Activated CD4-positive, alpha-beta T cell treated with anti-CD3 and anti-CD28 coated beads, Interleukin-2, amount 50 U/mL, for 1 hour (primary cell): ENCODE results near the gene UGT2B7.
"Not testable (repeated sequence)": the region's sequence is repeated elsewhere in the genome, so short reads cannot be mapped to it uniquely, and the experiment has no call there.

Source experiments
- DNase-seq: peaks from one replicate; pipeline ENCODE4 v3.0.0-alpha.2; 2020

UGT2B7 gene

GRCh38 chr4:69096111-69096656, at the start of gene UGT2B7:
Gene UGT2B7, plus strand, starts transcription at chr4:69096474. Its CDS starts 47 bp downstream, at chr4:69096521.
- no peak for DNase-seq

- DNase-seq, result no peak
These were observed 46.4 kb upstream of the UGT2B7 start for GRCh38 chr4:69049860-69050259.

GRCh38 chr4:69050853-69051575, 45.3 kb upstream of the UGT2B7 start:
- DNase-seq, result not testable (repeated sequence)

GRCh38 chr4:69051576-69051943, 44.7 kb upstream of the UGT2B7 start:
- DNase-seq, result no peak

- not testable (repeated sequence) for DNase-seq
These were observed 42.9 kb upstream of the UGT2B7 start for GRCh38 chr4:69053309-69053885.

- not testable (repeated sequence) for DNase-seq
These were observed 42.2 kb upstream of the UGT2B7 start for GRCh38 chr4:69054033-69054432.

GRCh38 chr4:69054578-69055200, 41.6 kb upstream of the UGT2B7 start:
- DNase-seq, result no peak

GRCh38 chr4:69056150-69056549, 40.1 kb upstream of the UGT2B7 start:
- no peak for DNase-seq

GRCh38 chr4:69056921-69057550, 39.2 kb upstream of the UGT2B7 start:
- DNase-seq, result no peak

- no peak for DNase-seq
These were observed 38.5 kb upstream of the UGT2B7 start for GRCh38 chr4:69057620-69058409.

GRCh38 chr4:69058410-69059059, 37.7 kb upstream of the UGT2B7 start:
- no peak for DNase-seq

GRCh38 chr4:69060651-69061308, 35.5 kb upstream of the UGT2B7 start:
- DNase-seq, result no peak

- no peak for DNase-seq
These were observed 31.9 kb upstream of the UGT2B7 start for GRCh38 chr4:69064391-69064790.

- DNase-seq, result no peak
These were observed 29.3 kb upstream of the UGT2B7 start for GRCh38 chr4:69066945-69067344.

GRCh38 chr4:69069085-69069484, 27.2 kb upstream of the UGT2B7 start:
- no peak for DNase-seq

- DNase-seq, result no peak
These were observed 25.7 kb upstream of the UGT2B7 start for GRCh38 chr4:69070590-69070989.

- no peak for DNase-seq
These were observed 25.0 kb upstream of the UGT2B7 start for GRCh38 chr4:69071286-69071685.

GRCh38 chr4:69073375-69073774, 22.9 kb upstream of the UGT2B7 start:
- DNase-seq, result no peak

- no peak for DNase-seq
These were observed 21.0 kb upstream of the UGT2B7 start for GRCh38 chr4:69075061-69075792.

- no peak for DNase-seq
These were observed 17.4 kb upstream of the UGT2B7 start for GRCh38 chr4:69078852-69079251.

GRCh38 chr4:69088473-69088872, 7.8 kb upstream of the UGT2B7 start:
- DNase-seq, result no peak
